Stimulated activated CD4-positive, alpha-beta T cell treated with anti-CD3 and anti-CD28 coated beads, Interleukin-15, amount 100 ng/mL, for 24 hours (primary cell): ENCODE results near the gene ASB6.
"Not testable (repeated sequence)": the region's sequence is repeated elsewhere in the genome, so short reads cannot be mapped to it uniquely, and the experiment has no call there.

Experiments used
- DNase-seq: peaks from one replicate; pipeline ENCODE4 v3.0.0-alpha.2; 2020

Gene ASB6

DNA sequence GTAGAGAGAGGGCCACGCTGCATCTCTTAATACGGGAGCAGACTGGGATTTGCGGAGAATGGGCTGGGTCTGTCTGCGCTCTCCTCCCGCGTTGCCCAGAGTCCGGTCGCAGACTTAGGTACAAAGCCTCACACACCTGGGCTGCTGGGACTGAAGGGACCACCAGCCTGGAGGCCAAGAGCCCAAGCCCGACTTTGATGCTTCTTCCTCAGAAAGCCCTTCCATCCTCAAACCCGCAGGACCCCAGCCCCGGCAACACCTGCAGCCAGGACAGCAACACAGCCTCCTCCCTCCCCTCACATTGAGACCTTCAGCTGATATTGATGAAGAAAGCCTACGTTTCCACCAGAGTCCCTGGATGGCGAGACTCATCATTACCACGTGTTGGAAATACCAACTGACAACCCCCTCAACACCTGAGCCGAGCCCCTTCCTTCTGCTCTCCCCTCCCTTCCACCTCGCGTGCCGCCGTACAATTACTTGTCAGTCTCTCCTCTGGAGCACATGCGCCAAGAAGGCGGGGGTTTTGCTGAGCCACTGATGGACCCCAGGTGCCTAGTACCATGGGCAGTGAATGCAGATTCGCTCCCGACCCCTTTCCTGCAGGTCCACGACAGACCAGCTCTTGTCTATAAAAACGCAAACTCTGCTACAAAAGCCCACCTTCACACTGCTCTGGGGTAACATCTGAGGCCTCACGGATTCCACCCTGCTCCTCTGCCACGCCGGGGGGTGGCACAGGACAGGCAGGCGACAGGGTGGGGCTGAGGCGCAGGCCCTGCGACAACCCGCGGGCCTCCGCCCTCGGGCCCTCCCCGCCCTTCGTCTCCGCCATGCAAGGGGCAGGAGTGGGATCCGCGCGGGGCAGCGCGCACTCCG lies 841 bp downstream of the ASB6 start:
- DNase-seq, result no peak

DNA sequence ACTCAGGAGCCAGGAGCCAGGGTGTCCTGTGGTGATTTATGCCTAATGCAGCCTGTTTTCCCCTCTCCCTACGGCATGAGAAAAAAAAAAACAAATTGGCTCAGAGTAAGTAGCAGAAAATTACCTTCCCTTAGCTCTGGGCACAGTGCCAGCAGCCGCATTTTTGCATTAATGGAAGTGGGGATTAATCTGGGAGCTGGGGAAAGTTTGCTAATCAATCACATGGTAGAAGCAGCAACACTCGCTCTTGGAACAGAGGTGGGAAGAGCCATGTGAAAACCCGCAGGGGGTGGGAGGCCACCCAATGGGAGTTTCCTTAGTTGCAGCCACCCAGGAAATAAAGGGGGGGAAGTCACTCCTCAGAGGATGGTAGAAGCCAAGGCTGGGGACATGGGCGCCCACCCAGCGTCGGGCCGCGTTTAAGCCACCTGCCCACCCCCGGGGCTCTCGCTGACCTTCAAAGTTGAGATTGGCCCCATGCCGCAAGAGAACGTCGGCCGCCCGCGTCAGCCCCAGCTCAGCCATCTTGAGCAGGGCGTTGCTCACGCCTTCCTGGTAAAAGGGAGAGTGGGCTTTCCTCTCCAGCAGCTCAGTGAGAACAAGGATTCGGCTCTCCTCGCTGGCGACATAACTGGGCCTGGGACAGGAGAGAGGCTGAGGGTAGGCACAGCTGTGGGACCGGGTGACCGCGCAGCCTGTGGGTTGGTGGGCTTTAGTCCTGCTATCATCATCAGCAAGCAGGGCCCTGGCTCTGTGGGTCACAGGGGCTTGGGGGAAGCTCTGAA lies 1.7 kb downstream of the ASB6 start:
- DNase-seq, result no peak

DNA sequence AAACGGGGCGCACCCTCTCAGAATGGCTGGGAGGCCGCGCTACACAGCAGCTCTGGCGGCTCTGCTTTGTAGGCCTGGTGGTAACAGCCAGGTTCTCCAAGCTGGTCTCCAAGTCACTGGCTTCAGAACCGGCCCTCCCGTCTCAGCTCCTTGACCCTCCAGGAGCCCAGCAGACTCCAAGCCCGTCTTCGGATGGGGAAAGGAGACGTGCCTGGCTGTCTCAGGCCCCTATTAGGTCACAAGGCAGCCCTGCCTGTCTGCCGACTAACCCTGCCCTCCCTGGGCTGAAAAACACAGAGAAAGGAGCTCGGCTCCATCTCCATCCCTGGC lies 2.2 kb downstream of the ASB6 start:
- DNase-seq, result no peak

DNA sequence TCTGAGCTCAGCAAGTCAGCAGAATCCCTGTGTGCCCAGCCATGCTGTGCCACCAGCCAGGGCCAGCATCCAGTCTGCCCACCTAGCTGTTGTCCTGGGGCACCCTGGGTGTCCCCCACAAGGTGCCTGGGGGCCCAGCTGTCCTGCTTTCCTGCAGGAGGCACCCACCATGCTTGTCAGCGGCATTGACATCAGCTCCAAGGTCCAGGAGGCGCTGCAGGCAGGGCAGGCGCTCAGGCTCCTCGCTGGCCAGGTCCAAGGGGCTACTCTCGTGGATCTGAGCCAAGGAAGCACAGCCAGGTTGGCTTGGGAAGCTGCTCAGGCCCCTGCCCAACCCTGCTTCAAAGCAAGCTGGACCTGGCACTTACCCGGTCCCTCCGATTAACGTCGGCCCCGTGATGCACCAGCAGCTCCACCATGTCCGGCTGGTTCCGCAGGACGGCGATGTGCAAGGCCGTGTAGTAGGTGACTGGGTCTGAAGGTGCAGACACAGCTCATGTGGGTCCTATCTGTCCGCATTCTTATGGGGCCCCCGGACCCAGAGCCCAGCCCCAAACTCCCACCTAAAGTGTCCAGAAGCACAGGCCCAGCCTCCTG lies 2.8 kb downstream of the ASB6 start:
- no peak for DNase-seq

DNA sequence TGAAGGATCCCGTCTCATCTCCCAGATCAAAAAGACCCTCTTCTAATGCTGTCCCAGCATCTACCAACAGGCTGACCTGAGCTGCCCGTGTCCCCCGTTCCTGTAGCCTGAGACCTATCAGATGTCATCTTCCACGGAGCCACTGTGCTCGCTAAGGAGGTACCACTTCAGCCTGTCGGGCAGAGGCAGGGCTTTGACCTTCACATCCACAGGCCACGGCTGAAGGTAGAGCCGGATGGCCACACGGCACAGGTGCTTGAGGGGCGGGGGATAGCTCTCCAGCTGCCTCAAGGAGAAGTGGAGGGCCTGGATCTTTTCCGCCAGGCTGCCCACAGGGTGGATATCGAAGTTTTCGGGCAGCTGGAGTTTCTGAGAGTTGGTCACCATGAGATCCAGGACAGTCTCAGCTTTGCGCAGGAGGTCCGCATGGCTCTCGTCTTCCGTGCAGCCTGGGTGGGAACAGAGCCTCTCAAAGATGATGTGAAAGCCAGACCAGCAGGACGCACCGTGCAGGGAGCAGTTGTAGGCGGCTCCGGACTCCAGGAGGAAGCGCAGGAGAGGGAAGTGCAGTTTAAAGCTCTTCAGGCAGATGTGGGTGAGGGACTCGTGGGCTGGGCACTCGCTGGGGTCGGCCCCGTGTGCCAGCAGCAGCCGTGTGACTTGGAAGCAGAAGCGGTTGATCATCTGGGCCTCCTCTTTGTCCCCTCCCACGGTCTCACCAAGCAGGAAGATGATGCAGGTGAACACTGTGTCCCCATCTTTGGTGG lies 4.1 kb downstream of the ASB6 start:
- no peak for DNase-seq

DNA sequence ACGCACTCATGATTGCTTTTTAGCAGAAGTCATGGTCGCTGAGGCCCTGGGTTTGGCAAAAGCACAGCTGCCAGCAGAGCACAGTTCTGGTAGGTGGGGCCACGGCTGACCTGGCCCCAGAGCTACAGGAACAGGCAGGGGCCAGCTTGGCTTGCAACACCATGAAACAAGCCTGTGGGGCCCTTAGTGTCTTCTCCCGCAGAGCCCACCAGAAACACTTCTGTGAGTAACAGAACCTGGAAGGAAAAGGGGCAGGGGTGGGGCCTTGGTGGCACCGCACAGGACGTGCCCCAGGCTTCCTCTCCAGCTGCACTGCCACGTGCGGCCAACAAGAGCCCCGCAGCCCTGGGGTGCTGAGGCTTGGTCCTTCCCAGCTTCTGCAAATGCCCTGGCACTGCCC lies 4.8 kb downstream of the ASB6 start:
- no peak for DNase-seq

DNA sequence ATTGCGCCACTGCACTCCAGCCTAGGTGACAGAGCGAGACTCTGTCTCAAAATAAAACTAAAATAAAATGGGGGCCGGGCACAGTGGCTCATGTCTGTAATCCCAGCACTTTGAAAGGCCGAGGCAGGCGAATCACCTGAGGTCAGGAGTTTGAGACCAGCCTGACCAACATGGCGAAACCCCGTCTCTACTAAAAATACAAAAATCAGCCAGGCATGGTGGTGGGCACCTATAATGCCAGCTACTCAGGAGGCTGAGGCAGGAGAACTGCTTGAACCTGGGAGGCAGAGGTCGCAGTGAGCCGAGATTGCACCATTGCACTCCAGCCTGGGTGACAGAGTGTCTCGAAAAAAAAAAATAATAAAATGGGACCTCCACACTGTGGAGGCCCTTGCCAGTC lies 5.6 kb downstream of the ASB6 start:
- DNase-seq, result not testable (repeated sequence)

DNA sequence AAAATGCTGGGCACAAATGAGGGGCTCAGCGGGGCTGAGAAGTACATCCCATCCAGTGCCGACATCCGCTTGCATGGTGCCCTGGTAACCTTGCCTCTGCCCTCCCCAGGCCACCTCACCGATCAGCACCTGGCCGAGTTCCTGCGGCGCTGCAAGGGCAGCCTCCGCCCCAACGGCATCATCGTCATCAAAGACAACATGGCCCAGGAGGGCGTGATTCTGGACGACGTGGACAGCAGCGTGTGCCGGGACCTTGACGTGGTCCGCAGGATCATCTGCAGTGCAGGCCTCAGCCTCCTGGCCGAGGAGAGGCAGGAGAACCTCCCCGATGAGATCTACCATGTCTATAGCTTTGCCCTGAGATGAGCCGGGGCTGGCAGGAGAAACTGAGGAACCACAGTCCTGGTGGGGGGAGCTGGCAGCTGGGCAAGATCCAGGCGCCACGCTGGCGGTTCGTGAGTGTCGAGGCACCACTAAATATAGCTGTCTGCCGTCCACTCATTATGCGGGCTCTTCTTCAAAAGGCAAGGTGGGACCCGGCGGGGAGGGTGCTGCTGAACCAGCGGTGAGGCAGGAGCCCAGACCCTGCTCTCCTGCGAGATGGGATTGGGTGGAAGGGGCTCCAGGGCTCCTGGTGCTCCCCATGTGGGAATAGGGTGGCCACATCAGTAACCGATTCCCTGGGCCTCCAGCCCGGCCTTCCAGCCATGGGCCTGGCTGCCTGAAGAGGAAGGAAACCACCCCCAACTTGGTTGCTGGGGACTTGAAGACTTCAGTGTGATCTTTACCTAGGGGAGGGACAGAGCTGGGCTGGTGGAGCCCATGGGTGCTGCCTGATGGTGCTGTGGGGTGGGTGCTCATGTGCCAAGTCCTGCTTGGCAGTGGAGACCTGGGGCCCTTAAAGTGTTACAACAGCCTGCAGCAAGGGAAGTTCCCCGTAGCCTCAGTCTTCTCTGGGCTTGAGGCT lies 6.6 kb downstream of the ASB6 start:
- DNase-seq, result no peak

DNA sequence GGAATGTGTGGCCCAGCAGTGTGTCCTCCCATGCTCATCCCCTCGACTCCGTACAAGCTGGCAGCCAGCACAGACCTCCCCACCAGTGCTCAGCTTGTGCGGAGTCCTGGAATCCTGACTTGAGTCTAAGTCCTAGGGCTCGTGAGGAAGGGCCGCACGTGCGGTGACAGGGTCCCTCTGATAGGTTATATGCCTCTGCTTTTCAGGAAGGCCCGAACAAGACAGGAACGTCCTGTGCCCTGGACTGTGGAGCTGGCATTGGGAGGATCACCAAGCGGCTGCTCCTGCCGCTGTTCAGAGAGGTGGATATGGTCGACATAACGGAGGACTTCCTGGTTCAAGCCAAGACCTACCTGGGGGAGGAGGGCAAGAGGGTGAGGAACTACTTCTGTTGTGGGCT lies 8.1 kb downstream of the ASB6 start:
- no peak for DNase-seq

DNA sequence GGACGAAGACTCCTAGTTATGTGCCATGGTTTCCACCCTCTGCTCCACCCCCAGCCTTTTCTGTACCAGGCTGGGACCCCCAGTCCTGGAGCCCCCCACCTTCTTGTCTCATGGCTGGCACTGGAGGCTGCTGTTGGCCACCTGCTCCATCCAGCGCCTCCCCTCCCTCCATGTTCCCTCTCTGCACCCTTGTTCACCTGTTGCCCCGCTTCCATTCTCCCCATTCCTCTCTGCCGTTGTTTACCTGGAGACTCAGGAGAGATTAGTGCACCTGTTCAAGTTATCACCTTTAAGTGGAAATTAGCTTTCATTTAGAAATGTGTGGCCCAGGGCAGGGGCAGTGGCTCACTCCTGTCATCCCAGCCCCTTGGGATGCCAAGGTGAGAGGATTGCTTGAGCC lies 8.7 kb downstream of the ASB6 start:
- no peak for DNase-seq

DNA sequence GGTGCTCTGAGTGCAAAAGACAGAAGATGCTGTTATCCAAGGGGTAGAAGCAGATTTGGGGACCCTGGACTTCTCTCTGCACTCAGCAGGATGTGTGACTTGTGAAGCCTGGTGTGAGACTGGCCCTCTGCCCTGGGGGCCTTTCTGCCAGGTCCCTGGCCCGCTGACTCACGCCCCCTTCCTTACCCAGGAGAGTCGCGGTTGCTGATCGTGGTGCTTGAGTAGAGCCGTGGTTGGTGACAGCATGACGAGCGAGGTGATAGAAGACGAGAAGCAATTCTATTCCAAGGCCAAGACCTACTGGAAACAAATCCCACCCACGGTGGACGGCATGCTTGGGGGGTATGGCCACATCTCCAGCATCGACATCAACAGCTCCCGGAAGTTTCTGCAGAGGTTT lies 9.5 kb downstream of the ASB6 start:
- no peak for DNase-seq

DNA sequence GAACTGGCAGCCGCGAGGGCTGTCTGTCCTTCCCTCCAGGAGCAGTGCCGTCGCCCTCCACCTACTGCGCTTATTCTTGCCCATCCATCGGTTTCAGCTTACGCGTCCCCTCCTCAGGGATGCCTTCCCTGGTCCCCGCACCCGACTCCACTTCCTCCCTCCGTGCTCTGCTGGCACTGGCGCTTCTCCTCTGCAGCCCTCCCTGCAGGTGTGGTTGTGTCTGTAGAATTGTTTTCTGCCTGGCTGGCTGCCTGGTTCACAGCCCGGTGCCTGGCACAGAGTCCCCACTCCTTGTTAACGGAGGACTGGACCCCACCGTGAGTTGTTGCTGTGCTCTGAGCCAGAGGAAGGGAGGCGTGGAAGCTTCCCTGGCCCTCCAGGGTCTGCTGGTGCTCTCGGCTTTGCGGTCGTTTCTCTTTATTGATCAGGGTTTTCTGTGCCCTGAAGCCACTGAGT lies 10.2 kb downstream of the ASB6 start:
- no peak for DNase-seq

DNA sequence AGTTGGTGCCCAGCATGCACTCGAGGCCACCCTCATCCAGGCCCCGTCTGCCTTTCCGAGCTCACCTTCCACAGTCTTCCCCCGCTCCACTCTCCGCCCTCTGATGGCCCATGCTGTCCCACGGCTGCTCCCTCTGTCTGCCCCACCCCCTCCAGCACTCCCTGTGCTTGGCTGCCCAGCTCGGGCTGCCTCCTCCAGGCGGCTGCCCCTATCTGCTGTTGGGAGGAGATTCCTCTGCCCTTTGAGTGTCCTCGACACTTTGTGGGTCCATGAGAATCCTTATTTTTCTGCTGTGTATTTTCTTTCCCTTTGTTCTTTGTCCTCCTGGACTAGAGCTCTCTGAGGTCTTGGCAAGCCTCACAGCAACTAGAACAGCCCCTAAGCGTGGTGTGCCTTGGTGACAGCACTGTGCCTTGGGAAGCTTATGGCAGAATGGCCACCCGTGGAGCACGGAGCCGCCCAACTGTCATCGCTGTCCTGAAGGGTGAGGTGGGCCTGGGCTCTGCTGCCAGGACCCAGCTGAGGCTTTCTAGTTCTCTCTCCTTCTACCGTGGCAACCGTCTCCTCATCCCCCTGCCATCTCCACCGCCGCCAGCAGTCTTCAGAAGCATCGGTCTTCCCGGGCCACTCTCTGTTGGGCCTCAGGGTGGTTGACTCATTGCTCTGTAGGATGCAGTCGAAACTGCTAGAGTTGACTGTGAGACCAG lies 10.8 kb downstream of the ASB6 start:
- DNase-seq, result no peak

DNA sequence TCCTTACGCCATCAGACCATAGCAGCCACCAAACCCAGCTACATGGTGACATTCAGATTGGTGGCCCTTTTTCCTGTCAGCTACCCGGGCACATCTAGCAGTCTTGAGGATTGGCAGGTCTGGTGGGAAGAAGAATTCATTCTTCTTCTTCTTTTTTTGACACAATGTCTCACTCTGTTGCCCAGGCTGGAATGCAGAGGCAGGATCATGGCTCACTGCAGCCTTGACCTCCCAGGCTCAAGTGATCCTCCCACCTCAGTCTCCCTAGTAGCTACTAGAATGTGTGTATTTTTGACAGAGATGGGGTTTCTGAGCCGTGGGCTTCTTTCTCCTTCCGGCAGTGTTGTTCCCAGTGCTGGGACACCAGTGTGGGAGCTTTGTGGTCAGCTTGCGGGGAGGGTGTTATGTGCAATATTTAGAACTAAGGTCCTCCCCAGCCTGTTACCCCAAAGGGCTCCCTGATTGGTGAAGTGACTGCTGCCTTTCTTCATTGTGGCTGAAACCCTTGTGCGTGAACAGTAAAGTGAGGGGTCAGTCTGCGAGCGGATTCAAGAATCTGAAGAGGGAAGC lies 12.6 kb downstream of the ASB6 start:
- DNase-seq, result no peak

DNA sequence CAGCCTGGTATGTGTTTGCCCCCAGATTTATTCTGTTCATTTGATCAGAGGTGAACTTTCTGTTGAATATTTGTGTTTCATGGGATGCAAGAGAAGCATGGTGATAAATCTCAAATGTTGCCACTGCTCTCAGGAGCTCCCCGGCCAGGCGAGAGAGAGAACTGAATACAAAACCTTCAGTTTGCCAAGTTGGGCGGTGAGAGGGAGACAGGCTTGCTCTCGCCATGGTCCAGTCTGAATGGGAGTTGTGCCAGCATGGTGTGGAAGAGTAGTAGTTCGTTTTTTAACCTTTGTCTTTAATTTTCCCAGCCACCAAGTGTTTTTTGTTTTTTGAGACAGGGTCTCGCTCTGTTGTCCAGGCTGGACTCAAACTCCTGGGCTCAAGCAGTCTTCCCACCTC lies 13.2 kb downstream of the ASB6 start:
- no peak for DNase-seq

DNA sequence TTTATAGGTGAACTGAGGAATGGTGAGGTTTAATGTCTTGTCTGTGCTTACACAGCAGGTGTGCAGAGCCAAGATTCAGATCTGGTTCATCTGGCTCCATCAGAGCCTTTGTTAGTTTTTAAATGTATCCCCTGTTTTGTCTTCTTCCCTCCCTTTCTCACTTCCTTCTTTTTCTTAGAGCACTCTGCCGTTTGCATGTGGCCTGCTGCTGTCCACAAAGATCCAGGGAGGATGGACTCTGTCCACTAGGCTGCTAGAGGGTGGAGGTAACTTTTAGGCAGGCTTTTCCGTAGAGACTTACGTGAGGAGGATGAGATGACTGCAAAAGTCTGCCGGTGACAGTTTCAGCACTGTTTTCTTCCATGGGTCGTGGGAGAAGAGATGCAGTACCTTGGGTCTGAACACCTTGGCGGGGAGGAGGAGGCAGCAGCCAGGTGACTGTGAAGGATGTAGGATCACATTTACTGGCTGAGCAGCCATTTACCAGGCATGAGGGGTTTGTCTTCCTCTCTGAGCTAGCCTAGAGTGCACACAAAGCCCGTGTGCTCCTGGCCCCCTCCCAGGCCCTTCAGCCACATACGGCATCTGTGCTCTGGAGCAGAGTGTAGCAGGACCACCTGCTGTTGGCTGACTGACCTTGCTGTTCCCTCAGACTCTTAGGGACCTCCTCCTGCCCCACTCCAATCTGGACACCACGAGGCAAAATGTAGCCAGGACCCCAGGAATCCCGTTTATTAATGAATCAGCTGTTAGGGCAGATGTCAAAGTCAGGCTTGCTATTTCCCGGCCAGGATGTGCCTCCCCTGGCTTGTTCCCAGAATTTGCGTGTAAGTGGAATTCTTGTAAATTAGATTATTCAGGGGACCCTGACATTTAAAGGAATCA lies 14.2 kb downstream of the ASB6 start:
- DNase-seq, result no peak

DNA sequence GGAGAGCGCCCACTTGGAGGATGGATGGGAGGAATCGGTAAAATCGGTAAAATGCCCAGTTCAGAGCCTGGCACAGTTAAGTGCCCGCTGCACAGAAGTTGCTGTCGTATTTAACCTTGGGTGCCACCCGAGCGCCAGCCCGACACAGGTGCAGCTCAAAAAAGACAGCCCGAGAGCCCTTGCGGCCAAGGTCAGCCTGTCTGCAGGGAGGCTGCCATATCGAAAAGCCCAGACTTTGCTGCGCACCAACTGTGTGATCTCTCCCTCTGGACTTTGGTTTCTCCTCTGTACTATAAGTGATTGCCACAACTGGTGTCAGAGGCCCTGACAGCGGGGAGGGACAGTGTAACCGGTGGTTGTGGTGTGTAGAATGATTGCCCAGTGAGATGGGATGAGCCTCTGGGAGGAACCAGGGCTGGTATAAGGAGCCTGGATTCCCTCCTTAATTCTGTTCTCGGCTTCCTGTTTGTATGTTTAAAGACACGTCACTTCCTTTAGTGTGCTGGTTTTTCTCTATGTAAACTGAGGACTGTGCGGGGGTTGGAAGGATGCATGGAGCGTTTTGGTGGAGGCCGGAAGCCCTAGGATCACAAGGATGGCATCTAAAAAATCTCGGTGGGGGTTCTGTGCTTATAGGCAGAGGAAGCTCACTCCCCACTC lies 15.2 kb downstream of the ASB6 start:
- no peak for DNase-seq

DNA sequence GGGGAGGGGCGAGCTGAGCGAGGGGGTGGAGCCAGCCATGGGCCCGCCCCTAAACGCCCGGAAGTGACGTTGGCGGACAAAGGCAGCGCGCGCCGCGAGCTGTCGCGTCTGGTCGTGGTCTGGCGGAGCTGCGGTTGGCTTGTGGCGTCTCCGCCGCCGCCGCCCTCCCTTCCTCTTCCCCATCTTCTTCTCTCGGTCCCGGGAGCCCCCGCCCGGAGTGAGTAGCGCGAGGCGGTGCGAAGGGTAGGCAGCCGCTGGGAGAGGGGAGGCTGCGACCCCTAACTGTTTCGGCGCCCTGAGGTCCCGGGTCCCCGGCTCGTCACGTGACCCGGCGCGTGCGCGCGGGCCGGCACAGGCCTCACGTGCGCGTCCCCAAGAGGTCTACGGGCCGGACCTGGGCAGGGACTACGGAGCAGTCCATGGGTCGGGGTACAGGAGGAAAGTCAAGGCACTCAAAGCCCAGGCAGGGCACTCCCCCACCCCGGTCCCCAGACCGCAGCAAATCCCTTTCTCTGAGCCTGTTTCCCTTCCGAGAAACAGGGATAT lies 15.8 kb downstream of the ASB6 start, which contains the start of gene NTMT1:
Gene NTMT1 (plus strand): TSS at position 85 of the 546 bp plus-strand sequence. CDS start 6,541 bp downstream, outside the sequence.
- DNase-seq, result peak; percentile 89

DNA sequence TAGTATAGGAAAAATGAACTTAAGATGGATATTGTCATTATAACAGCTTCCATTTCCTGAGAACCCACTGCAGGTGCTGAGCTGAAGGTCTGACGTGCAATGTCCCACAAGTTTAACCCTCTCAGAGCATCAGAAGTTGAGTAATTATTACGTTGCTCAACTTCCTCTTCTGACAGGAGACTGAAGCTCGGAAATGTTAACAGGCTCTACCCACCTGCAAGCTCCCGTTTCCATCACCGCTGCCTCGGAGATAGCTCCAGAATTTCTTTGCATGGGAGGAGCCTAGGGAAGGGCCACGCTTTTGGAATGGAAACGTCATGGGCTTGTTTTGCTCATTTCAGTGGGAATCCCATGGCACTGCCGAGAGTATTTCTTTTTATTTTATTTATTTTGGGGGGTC lies 17.0 kb downstream of the ASB6 start:
- DNase-seq, result peak; percentile 41
